HG02759 (cell line): ENCODE measurements around the gene TXNDC16.

Experiments used
- ATAC-seq: cut with Tn5 transposase; IDR thresholded peaks from one replicate; pipeline ENCODE4 v1.9.1; 2021; ENCODE audit warnings: mild to moderate bottlenecking, moderate library complexity; ENCODE audit not compliant: unreplicated experiment

TXNDC16 gene

GRCh38 chr14:52397844-52398243, 154.5 kb downstream of the TXNDC16 start:
- ATAC-seq, result no peak

GRCh38 chr14:52395728-52396127, 156.6 kb downstream of the TXNDC16 start:
- no peak for ATAC-seq

GRCh38 chr14:52391881-52392615, 160.3 kb downstream of the TXNDC16 start:
- no peak for ATAC-seq
